Mesenchymal stem cell (in vitro differentiated cells and primary cell): ENCODE results near the gene SYNJ2. TPM values are rescaled to one million over a fixed set of nuclear protein-coding genes. Genes with fewer than 3 reads are reported as not detected.

Source experiments
- DNase-seq: peaks from one replicate; pipeline ENCODE4 v3.0.0-alpha.2; 2013
- H2AFZ ChIP-seq: one replicate; pipeline ENCODE4 v1.6.1; 2013; ENCODE audit warnings: low read depth, mild to moderate bottlenecking, control low read depth, inconsistent platforms, low read length, moderate library complexity
- H2AK5ac ChIP-seq: 2 replicates; pipeline ENCODE4 v1.6.1; 2013; ENCODE audit warnings: low read length, moderate library complexity, mild to moderate bottlenecking, inconsistent platforms; ENCODE audit not compliant: severe bottlenecking
- H2BK120ac ChIP-seq: one replicate; pipeline ENCODE4 v1.6.1; 2013; ENCODE audit warnings: low read depth, mild to moderate bottlenecking, inconsistent platforms, low read length, moderate library complexity
- H2BK12ac ChIP-seq, 2 experiments: one replicate each; pipeline ENCODE4 v1.6.1; 2013; ENCODE audit warnings: inconsistent platforms in 2 of 2, low read length in 2 of 2, mild to moderate bottlenecking in 2 of 2, moderate library complexity in 2 of 2, control low read depth in 1 of 2
- H2BK15ac ChIP-seq: one replicate; pipeline ENCODE4 v1.6.1; 2013; ENCODE audit warnings: mild to moderate bottlenecking, low read depth, inconsistent platforms; ENCODE audit not compliant: poor library complexity, severe bottlenecking
- H2BK5ac ChIP-seq: 2 replicates; pipeline ENCODE4 v1.6.1; 2013; ENCODE audit warnings: low read depth, mild to moderate bottlenecking, low read length, control low read depth, inconsistent platforms; ENCODE audit not compliant: poor library complexity, severe bottlenecking
- H3K14ac ChIP-seq, 2 experiments: one replicate each; pipeline ENCODE4 v1.6.1; 2013; ENCODE audit warnings: inconsistent platforms in 2 of 2, low read length in 2 of 2, control low read depth in 1 of 2, mild to moderate bottlenecking in 1 of 2, moderate library complexity in 1 of 2
- H3K18ac ChIP-seq, 2 experiments: one replicate each; pipeline ENCODE4 v1.6.1; 2013; ENCODE audit warnings: inconsistent platforms in 2 of 2, low read length in 2 of 2, control low read depth in 1 of 2, low read depth in 1 of 2, mild to moderate bottlenecking in 1 of 2
- H3K23ac ChIP-seq, 2 experiments: one replicate each; pipeline ENCODE4 v1.6.1; 2013; ENCODE audit warnings: inconsistent platforms in 2 of 2, low read length in 2 of 2, mild to moderate bottlenecking in 2 of 2, moderate library complexity in 2 of 2, control low read depth in 1 of 2
- H3K27ac ChIP-seq: 2 replicates; pipeline ENCODE4 v1.5.1; 2013; ENCODE audit warnings: mild to moderate bottlenecking, moderate library complexity, low read length, control low read depth, inconsistent platforms; ENCODE audit not compliant: poor library complexity, severe bottlenecking
- H3K27me3 ChIP-seq, 2 experiments: 2 replicates each; pipeline versions ENCODE4 v1.6.1 to v1.7.0; 2013; ENCODE audit warnings: low read length in 2 of 2, mild to moderate bottlenecking in 2 of 2, moderate library complexity in 2 of 2, control low read depth in 1 of 2, inconsistent platforms in 1 of 2; ENCODE audit not compliant: control insufficient read depth in 1 of 2, insufficient read depth in 1 of 2
- H3K36me3 ChIP-seq, 2 experiments: 2 replicates each; pipeline versions ENCODE4 v1.6.1 to v1.7.0; 2013; ENCODE audit warnings: low read length in 2 of 2, control low read depth in 1 of 2, inconsistent platforms in 1 of 2, low read depth in 1 of 2, mild to moderate bottlenecking in 1 of 2; ENCODE audit not compliant: insufficient read depth in 2 of 2, control insufficient read depth in 1 of 2
- H3K4ac ChIP-seq, 2 experiments: one replicate each; pipeline ENCODE4 v1.6.1; 2013; ENCODE audit warnings: inconsistent platforms in 2 of 2, low read length in 2 of 2, mild to moderate bottlenecking in 2 of 2, moderate library complexity in 2 of 2, control low read depth in 1 of 2, low read depth in 1 of 2
- H3K4me1 ChIP-seq: 2 replicates; pipeline ENCODE4 v1.6.1; 2013; ENCODE audit warnings: low read depth, low read length, control low read depth; ENCODE audit not compliant: control insufficient read depth, insufficient read depth
- H3K4me2 ChIP-seq: 2 replicates; pipeline ENCODE4 v1.6.1; 2013; ENCODE audit warnings: low read length, mild to moderate bottlenecking, inconsistent platforms; ENCODE audit not compliant: poor library complexity, severe bottlenecking
- H3K4me3 ChIP-seq, 2 experiments: 2 replicates each; pipeline versions ENCODE4 v1.5.1 to v1.7.0; 2013; ENCODE audit warnings: low read length in 2 of 2, mild to moderate bottlenecking in 2 of 2, control low read depth in 1 of 2, low read depth in 1 of 2; ENCODE audit not compliant: insufficient read depth in 1 of 2
- H3K79me1 ChIP-seq: replicated peaks from 2 replicates; pipeline ENCODE4 v1.6.1; 2013; ENCODE audit warnings: mild to moderate bottlenecking, control low read depth, low read length, inconsistent platforms; ENCODE audit not compliant: poor library complexity, severe bottlenecking
- H3K9ac ChIP-seq: 2 replicates; pipeline ENCODE4 v1.7.0; 2013; ENCODE audit warnings: mild to moderate bottlenecking, low read length, moderate library complexity
- H3K9me3 ChIP-seq: 2 replicates; pipeline ENCODE4 v1.7.0; 2013; ENCODE audit warnings: mild to moderate bottlenecking, low read length; ENCODE audit not compliant: control insufficient read depth
- H4K8ac ChIP-seq: one replicate; pipeline ENCODE4 v1.6.1; 2013; ENCODE audit warnings: inconsistent platforms, mild to moderate bottlenecking, low read length, moderate library complexity
- H4K91ac ChIP-seq: one replicate; pipeline ENCODE4 v1.6.1; 2013; ENCODE audit warnings: mild to moderate bottlenecking, low read length, inconsistent platforms
- WGBS: methylation state at CpG from one replicate; pipeline ENCODE4 v1.1.7; 2013; ENCODE audit warnings: mixed read lengths; 5-methylcytosine and 5-hydroxymethylcytosine counted together
- small RNA-seq: library from polyadenylated mRNA; stranded (forward); fragments of <200 nt; extraction: miRNeasy Mini kit (QIAGEN cat#:217004); gene quantifications from one replicate; pipeline ENCODE3, GENCODE V24; 2013; ENCODE audit warnings: low read depth

SYNJ2 gene

GRCh38 chr6:158143700-158144099 lies 162.0 kb downstream of the SYNJ2 start:
- H3K4ac ChIP-seq: no peak overlapping the region
- no peak overlapping the region for H2BK12ac ChIP-seq
- peaks cover 1% of the 10 kb centered on the region for H3K4me1 ChIP-seq
- no peaks in the 10 kb centered on the region for H3K9me3 ChIP-seq
- no peak for DNase-seq
- H3K79me1 ChIP-seq: peaks cover 2% of the 10 kb centered on the region
- no peak overlapping the region for H3K4me3 ChIP-seq
- no peak overlapping the region for H3K14ac ChIP-seq
- H2BK5ac ChIP-seq: no peak overlapping the region
- H3K36me3 ChIP-seq: peaks cover 18 to 25% of the 10 kb centered on the region in 2 experiments
- H2AK5ac ChIP-seq: no peak overlapping the region
- no peak overlapping the region for H3K4me2 ChIP-seq
- no peak overlapping the region for H2BK120ac ChIP-seq
- no peak overlapping the region for H3K27ac ChIP-seq
- peak overlapping the region; percentile 34 for H3K9ac ChIP-seq
- H2AFZ ChIP-seq: no peak overlapping the region
- H4K91ac ChIP-seq: no peak overlapping the region
- H3K23ac ChIP-seq: no peak overlapping the region
- no peak overlapping the region for H4K8ac ChIP-seq
- no CpG with 5 or more reads among the region's 1 CpG for WGBS
- no peaks in the 10 kb centered on the region for H3K27me3 ChIP-seq
- no peak overlapping the region for H3K18ac ChIP-seq
- H2BK15ac ChIP-seq: no peak overlapping the region

Small RNA genes lying within 50 kb of the gene (small RNA-seq; reads per million reads assigned to genes)
- not detected for gene RNU6-786P
